ENCODE data around the gene HOXC4. TPM values are rescaled to one million over a fixed set of nuclear protein-coding genes. Genes with fewer than 3 reads are reported as not detected.

Gene HOXC4
- polyA plus RNA-seq, 1 donor from 2014 or later, result not detected

GRCh38 chr12:54031480-54031879 lies 22.2 kb upstream of the HOXC4 start:
- no peaks in the 10 kb centered on the region for H3K36me3 ChIP-seq (ENCODE audit: insufficient read depth, low read length)
- H3K27ac ChIP-seq (ENCODE audit: low read length), result no peak overlapping the region
- H3K27me3 ChIP-seq (ENCODE audit: insufficient read depth, low read depth, low read length), result peaks cover 99% of the 10 kb centered on the region
- H3K4me2 ChIP-seq (ENCODE audit: low read length), result no peak overlapping the region
- no peaks in the 10 kb centered on the region for H3K9me2 ChIP-seq (ENCODE audit: insufficient read depth, low read length)
- no peak overlapping the region for H3K4me3 ChIP-seq (ENCODE audit: low read length)
- no peaks in the 10 kb centered on the region for H3K9me3 ChIP-seq (ENCODE audit: low read length)
- no peak overlapping the region for H3K9ac ChIP-seq (ENCODE audit: low read length)
- H4K20me1 ChIP-seq (ENCODE audit: insufficient read depth), result no peaks in the 10 kb centered on the region
- H2AFZ ChIP-seq (ENCODE audit: low read depth, low read length), result no peak overlapping the region
- no peaks in the 10 kb centered on the region for H3K79me2 ChIP-seq (replicated peaks; ENCODE audit: insufficient read depth, low read length)
- H3F3A ChIP-seq (ENCODE audit: insufficient read depth, low read length, poor library complexity, severe bottlenecking), result no peaks in the 10 kb centered on the region
- TF ChIP-seq MXI1 (conservative IDR thresholded peaks at IDR 0.05; ENCODE audit: poor library complexity, severe bottlenecking), result no peak
- TF ChIP-seq EZH2 (IDR thresholded peaks at IDR 0.05; ENCODE audit: borderline replicate concordance, insufficient read depth, low read length, poor library complexity, severe bottlenecking), result no peak
- no peak for TF ChIP-seq RAD21 (conservative IDR thresholded peaks at IDR 0.05)
- TF ChIP-seq EP300 (conservative IDR thresholded peaks at IDR 0.05; ENCODE audit: poor library complexity, severe bottlenecking), result no peak
- no peak for TF ChIP-seq POLR2AphosphoS5 (IDR thresholded peaks at IDR 0.05)
- no peak for TF ChIP-seq SMC3 (conservative IDR thresholded peaks at IDR 0.05; ENCODE audit: poor library complexity)
- TF ChIP-seq REST (IDR thresholded peaks at IDR 0.05; ENCODE audit: borderline replicate concordance), result no peak
- TF ChIP-seq TAF1 (IDR thresholded peaks at IDR 0.05; ENCODE audit: low read depth), result no peak
- TF ChIP-seq CTCF (IDR thresholded peaks at IDR 0.05; ENCODE audit: poor library complexity, severe bottlenecking), result no peak

- H2AFZ ChIP-seq (ENCODE audit: low read depth, low read length), result no peak overlapping the region
- no peak for TF ChIP-seq EZH2 (IDR thresholded peaks at IDR 0.05; ENCODE audit: borderline replicate concordance, insufficient read depth, low read length, poor library complexity, severe bottlenecking)
- no peak for TF ChIP-seq TAF1 (IDR thresholded peaks at IDR 0.05; ENCODE audit: low read depth)
- no peak for TF ChIP-seq CTCF (IDR thresholded peaks at IDR 0.05; ENCODE audit: poor library complexity, severe bottlenecking)
- no peak for TF ChIP-seq RAD21 (conservative IDR thresholded peaks at IDR 0.05)
- TF ChIP-seq POLR2AphosphoS5 (IDR thresholded peaks at IDR 0.05), result no peak
- TF ChIP-seq SMC3 (conservative IDR thresholded peaks at IDR 0.05; ENCODE audit: poor library complexity), result no peak
- no peak for TF ChIP-seq REST (IDR thresholded peaks at IDR 0.05; ENCODE audit: borderline replicate concordance)
- no peak for TF ChIP-seq EP300 (conservative IDR thresholded peaks at IDR 0.05; ENCODE audit: poor library complexity, severe bottlenecking)
- TF ChIP-seq MXI1 (conservative IDR thresholded peaks at IDR 0.05; ENCODE audit: poor library complexity, severe bottlenecking), result no peak
- H3K4me3 ChIP-seq (ENCODE audit: low read length), result no peak overlapping the region
- no peak overlapping the region for H3K4me2 ChIP-seq (ENCODE audit: low read length)
- H3K27ac ChIP-seq (ENCODE audit: low read length), result no peak overlapping the region
- H3F3A ChIP-seq (ENCODE audit: insufficient read depth, low read length, poor library complexity, severe bottlenecking), result no peaks in the 10 kb centered on the region
- no peaks in the 10 kb centered on the region for H3K36me3 ChIP-seq (ENCODE audit: insufficient read depth, low read length)
- no peaks in the 10 kb centered on the region for H4K20me1 ChIP-seq (ENCODE audit: insufficient read depth)
- H3K9ac ChIP-seq (ENCODE audit: low read length), result no peak overlapping the region
- H3K79me2 ChIP-seq (replicated peaks; ENCODE audit: insufficient read depth, low read length), result no peaks in the 10 kb centered on the region
- H3K9me2 ChIP-seq (ENCODE audit: insufficient read depth, low read length), result no peaks in the 10 kb centered on the region
- no peaks in the 10 kb centered on the region for H3K9me3 ChIP-seq (ENCODE audit: low read length)
- peaks cover 99% of the 10 kb centered on the region for H3K27me3 ChIP-seq (ENCODE audit: insufficient read depth, low read depth, low read length)
Measured at GRCh38 chr12:54032086-54032619, 21.5 kb upstream of the HOXC4 start.
